GM04503 (cell line): ENCODE data around the gene PDE11A.

Experiments
- DNase-seq: peaks from one replicate; pipeline ENCODE4 v3.0.0-alpha.2; 2012; ENCODE audit warnings: low read depth

Gene PDE11A

GRCh38 chr2:177692783-177693269 is 379.8 kb downstream of the PDE11A start:
- no peak for DNase-seq

- DNase-seq = no peak
These were observed 380.4 kb downstream of the PDE11A start for GRCh38 chr2:177692042-177692782.

- DNase-seq = no peak
These were observed 381.4 kb downstream of the PDE11A start for GRCh38 chr2:177691177-177691576.

- no peak for DNase-seq
These were observed 383.0 kb downstream of the PDE11A start for GRCh38 chr2:177689623-177690022.

GRCh38 chr2:177688844-177689243 is 383.7 kb downstream of the PDE11A start:
- DNase-seq = no peak

- DNase-seq = no peak
These were observed 388.9 kb downstream of the PDE11A start for GRCh38 chr2:177683661-177684069.

GRCh38 chr2:177682836-177683660 is 389.5 kb downstream of the PDE11A start:
- no peak for DNase-seq

- no peak for DNase-seq
These were observed 390.6 kb downstream of the PDE11A start for GRCh38 chr2:177682006-177682405.

- no peak for DNase-seq
These were observed 391.5 kb downstream of the PDE11A start for GRCh38 chr2:177680866-177681712.

GRCh38 chr2:177679611-177680605 is 392.7 kb downstream of the PDE11A start:
- DNase-seq = no peak

GRCh38 chr2:177678939-177679338 is 393.6 kb downstream of the PDE11A start:
- no peak for DNase-seq

- DNase-seq = no peak
These were observed 395.9 kb downstream of the PDE11A start for GRCh38 chr2:177676636-177677035.

- no peak for DNase-seq
These were observed 396.8 kb downstream of the PDE11A start for GRCh38 chr2:177675825-177676224.

- DNase-seq = no peak
These were observed 397.2 kb downstream of the PDE11A start for GRCh38 chr2:177675350-177675821.

- no peak for DNase-seq
These were observed 398.7 kb downstream of the PDE11A start for GRCh38 chr2:177673602-177674595.

GRCh38 chr2:177671662-177672061 is 400.9 kb downstream of the PDE11A start:
- no peak for DNase-seq

- no peak for DNase-seq
These were observed 401.6 kb downstream of the PDE11A start for GRCh38 chr2:177670791-177671535.

- no peak for DNase-seq
These were observed 402.8 kb downstream of the PDE11A start for GRCh38 chr2:177669625-177670330.
